Stimulated activated CD8-positive, alpha-beta memory T cell treated with anti-CD3 and anti-CD28 coated beads, Interleukin-15, amount 100 ng/mL, for 48 hours (primary cell): ENCODE results near the gene PCP2.

Experiments used
- DNase-seq, 2 donors: peaks; one replicate each; pipeline ENCODE4 v3.0.0-alpha.2; 2020; ENCODE audit warnings: low read depth in 2 of 2

The PCP2 gene

DNA sequence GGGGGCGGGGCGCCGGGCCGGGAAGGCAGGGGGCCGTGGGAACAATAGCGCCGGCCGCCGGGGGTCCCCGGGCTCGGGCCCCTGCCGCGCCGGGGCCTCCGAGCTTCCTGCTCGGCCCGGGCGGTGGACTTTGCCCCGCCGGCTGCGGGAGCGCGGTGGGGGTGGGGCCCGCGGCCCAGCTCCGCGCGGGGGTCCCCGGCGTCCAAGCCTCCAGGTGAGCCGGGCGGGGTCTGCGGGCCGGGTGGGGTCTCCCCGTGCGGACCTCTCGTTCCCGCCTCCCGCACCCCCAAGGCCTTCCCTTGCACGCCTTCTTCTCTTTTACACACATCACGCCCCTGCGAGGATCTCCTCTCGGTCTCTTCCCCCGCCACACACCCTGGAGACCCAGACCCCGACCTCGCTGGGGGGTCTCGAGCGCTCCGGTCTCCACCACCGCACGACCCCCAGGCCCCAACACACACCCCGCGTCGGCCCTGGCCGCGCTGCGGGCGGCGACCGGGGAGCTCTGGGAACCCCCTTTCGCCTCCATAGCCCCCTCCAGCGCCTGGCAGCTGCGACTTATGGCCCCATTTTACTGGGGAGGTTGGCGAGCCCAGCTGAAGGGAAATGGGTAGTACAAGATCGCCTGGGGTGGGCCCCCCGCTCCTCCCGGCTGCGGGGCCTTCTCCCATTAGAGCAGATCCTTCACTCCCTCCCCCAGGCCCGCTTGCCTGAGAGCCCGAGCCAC is 37.1 kb downstream of the PCP2 start:
- no peak for DNase-seq

DNA sequence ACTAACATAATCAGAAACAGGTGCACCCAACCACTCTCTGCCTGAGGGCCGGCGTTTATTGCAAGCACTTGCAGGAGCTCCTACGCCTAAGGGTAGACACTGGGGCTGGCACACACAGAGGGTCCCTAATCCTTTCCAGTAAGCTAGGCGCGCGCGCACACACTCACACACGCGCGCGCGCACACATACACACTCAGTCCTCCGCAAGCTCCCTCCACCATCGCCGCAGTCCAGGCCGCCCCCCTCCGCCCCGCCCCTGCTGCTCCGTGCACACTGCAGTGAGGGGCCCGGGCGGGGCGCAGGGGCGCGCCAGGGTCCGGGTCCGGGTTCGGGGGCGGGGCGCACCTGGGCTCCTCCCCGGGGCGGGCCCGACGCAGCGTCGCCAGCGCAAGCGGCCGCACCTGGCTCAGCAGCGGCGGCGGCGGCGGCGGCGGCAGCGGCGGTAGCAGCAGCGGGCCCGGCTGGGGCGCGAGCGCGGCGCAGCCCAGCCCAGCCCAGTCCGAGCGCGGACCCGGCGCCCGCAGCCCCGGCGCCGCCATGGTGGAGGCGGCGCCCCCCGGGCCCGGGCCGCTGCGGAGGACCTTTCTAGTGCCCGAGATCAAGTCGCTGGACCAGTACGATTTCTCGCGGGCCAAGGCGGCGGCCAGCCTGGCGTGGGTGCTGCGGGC is 37.9 kb downstream of the PCP2 start, which contains the start of gene CAMSAP3:
Gene CAMSAP3, plus strand, starts transcription at position 398 of the 668 bp plus-strand sequence. Its CDS starts 140 bp downstream, at position 538.
- peak; percentile 20 to 24 for DNase-seq

- DNase-seq, result no peak
These were observed 43.3 kb downstream of the PCP2 start for GRCh38 chr19:7590256-7590655.

- no peak for DNase-seq
These were observed 43.7 kb downstream of the PCP2 start for GRCh38 chr19:7589822-7590221.

DNA sequence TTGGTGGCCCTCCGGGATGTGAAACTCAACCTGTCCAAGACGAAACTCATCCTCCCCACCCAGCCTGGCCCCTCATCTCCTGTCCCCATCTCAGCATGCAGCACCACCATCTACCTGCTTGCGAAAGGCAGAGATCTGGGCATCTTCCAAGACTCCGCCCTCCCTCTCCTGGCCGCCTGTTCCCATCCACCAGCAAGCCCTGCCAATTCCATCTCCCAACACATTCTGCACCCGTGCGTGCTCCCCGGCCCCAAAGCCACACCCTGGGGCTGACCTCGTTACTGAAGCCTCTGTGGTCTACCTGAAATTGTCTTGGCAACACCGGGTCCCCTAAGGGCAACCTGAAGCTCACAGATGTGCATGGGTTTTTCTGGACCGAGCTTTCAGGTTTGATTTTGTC is 51.1 kb downstream of the PCP2 start:
- no peak for DNase-seq
